ENCODE measurements around the gene CSRP1. TPM values are rescaled to one million over a fixed set of nuclear protein-coding genes. Genes with fewer than 3 reads are reported as not detected.
"Not testable (repeated sequence)": the region's sequence is repeated elsewhere in the genome, so short reads cannot be mapped to it uniquely, and the experiment has no call there.

CSRP1 gene
- total RNA-seq, 1 donor from 2014 or later: 6.2 TPM

DNA sequence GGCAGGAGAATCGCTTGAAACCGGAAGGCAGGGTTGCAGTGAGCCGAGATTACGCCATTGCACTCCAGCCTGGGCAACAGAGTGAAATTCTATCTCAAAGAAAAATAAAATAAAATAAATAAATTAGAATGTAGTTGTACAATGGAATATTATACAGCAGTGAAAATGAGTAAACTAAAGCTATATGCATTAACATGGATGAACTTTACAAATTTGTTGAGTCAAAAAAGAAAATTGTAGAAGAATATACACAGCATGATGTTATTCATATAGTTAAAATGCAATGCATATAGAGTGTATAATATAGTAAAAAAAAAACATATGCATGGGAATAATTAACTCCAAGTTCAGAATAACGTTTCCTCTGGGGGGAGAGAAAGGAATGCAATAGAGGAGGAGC lies 21.0 kb upstream of the CSRP1 start:
- Mint-ChIP-seq H3K4me1 (ENCODE audit: low read depth, unreplicated experiment) (peaks cover 22% of the 10 kb centered on the region), H3K9me3 (ENCODE audit: unreplicated experiment) (peaks cover 12% of the 10 kb centered on the region), H3K36me3 (ENCODE audit: unreplicated experiment) (no peaks in the 10 kb centered on the region), H3K27me3 (ENCODE audit: unreplicated experiment) (peaks cover 11% of the 10 kb centered on the region), H3K4me3 (ENCODE audit: unreplicated experiment) (no peak overlapping the region), H3K27ac (ENCODE audit: unreplicated experiment) (no peak overlapping the region)
- TF ChIP-seq, protein P1, sequence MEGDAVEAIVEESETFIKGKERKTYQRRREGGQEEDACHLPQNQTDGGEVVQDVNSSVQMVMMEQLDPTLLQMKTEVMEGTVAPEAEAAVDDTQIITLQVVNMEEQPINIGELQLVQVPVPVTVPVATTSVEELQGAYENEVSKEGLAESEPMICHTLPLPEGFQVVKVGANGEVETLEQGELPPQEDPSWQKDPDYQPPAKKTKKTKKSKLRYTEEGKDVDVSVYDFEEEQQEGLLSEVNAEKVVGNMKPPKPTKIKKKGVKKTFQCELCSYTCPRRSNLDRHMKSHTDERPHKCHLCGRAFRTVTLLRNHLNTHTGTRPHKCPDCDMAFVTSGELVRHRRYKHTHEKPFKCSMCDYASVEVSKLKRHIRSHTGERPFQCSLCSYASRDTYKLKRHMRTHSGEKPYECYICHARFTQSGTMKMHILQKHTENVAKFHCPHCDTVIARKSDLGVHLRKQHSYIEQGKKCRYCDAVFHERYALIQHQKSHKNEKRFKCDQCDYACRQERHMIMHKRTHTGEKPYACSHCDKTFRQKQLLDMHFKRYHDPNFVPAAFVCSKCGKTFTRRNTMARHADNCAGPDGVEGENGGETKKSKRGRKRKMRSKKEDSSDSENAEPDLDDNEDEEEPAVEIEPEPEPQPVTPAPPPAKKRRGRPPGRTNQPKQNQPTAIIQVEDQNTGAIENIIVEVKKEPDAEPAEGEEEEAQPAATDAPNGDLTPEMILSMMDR (IDR thresholded peaks at IDR 0.05; ENCODE audit: partially characterized antibody, unreplicated experiment): no peak
- DNase-seq: no peak

DNA sequence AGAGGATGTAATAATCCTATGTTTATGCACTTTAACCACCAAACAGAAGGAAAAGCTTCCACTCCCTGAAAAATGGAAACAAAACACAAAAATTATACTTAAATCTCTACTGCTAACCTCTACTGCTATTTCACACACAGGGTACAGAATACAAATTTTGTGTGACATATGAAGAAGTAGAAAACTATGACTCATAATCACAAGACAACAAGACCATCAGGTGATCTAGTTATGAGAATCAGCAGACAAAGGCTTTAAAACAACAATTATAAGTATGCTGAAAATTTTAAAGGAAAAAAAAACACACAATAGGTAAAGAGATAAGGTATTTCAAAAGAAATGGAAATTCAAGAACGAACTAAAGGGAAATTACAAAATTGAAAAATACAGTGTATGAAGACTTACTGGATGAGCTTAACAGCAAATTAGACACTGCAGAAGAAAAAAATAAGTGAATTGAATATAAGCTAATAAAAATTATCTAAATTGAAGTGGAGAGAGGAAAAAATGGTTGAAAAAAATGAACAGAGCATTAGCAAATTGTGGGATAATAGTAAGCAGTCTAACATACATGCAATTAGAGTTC lies 18.4 kb upstream of the CSRP1 start:
- DNase-seq: no peak
- no peak overlapping the region for H3K27ac Mint-ChIP-seq (ENCODE audit: unreplicated experiment)
- H3K4me1 Mint-ChIP-seq (ENCODE audit: low read depth, unreplicated experiment): peaks cover 3% of the 10 kb centered on the region
- H3K9me3 Mint-ChIP-seq (ENCODE audit: unreplicated experiment): peaks cover 4% of the 10 kb centered on the region
- TF ChIP-seq, protein P1 (IDR thresholded peaks at IDR 0.05; ENCODE audit: partially characterized antibody, unreplicated experiment): no peak
- H3K27me3 Mint-ChIP-seq (ENCODE audit: unreplicated experiment): peaks cover 4% of the 10 kb centered on the region
- no peak overlapping the region for H3K4me3 Mint-ChIP-seq (ENCODE audit: unreplicated experiment)
- H3K36me3 Mint-ChIP-seq (ENCODE audit: unreplicated experiment): no peaks in the 10 kb centered on the region

DNA sequence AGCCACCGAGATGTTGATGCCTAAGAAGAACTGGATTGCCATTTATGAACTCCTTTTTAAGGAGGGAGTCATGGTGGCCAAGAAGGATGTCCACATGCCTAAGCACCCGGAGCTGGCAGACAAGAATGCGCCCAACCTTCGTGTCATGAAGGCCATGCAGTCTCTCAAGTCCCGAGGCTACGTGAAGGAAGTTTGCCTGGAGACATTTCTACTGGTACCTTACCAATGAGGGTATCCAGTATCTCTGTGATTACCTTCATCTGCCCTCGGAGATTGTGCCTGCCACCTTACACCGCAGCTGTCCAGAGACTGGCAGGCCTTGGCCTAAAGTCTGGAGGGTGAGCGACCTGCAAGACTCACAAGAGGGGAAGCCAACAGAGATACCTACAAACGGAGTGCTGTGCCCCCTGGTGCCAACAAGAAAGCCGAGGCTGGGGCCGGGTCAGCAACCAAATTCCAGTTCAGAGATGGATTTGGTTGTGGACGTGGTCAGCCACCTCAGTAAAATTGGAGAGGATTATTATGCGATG lies 13.2 kb upstream of the CSRP1 start:
- not testable (repeated sequence) for H3K27me3 Mint-ChIP-seq (ENCODE audit: unreplicated experiment); H3K27ac Mint-ChIP-seq (ENCODE audit: unreplicated experiment); H3K4me1 Mint-ChIP-seq (ENCODE audit: low read depth, unreplicated experiment); DNase-seq; H3K36me3 Mint-ChIP-seq (ENCODE audit: unreplicated experiment); H3K9me3 Mint-ChIP-seq (ENCODE audit: unreplicated experiment); H3K4me3 Mint-ChIP-seq (ENCODE audit: unreplicated experiment)

DNA sequence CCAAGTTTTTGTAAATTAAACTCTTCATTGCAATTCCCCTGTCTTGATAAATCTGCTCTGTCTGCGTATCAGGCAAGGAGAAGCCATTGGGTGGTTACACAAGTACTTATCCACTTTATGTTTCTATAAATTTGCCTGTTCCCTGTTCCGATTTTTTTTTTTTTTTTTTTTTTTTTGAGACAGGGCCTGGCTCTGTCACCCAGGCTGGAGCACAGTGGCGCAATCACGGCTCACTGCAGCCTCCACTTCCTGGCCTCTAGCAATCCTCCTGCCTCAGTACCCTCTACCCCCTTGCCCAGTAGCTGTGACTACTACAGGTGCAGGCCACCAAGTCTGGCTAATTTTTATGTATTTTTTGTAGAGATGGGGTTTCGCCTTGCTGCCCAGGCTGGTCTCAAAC lies 11.1 kb upstream of the CSRP1 start:
- no peaks in the 10 kb centered on the region for H3K27me3 Mint-ChIP-seq (ENCODE audit: unreplicated experiment)
- H3K36me3 Mint-ChIP-seq (ENCODE audit: unreplicated experiment): no peaks in the 10 kb centered on the region
- TF ChIP-seq, protein P1 (IDR thresholded peaks at IDR 0.05; ENCODE audit: partially characterized antibody, unreplicated experiment): no peak
- no peaks in the 10 kb centered on the region for H3K9me3 Mint-ChIP-seq (ENCODE audit: unreplicated experiment)
- H3K4me3 Mint-ChIP-seq (ENCODE audit: unreplicated experiment): no peak overlapping the region
- DNase-seq: no peak
- H3K27ac Mint-ChIP-seq (ENCODE audit: unreplicated experiment): no peak overlapping the region
- H3K4me1 Mint-ChIP-seq (ENCODE audit: low read depth, unreplicated experiment): peaks cover 2% of the 10 kb centered on the region

DNA sequence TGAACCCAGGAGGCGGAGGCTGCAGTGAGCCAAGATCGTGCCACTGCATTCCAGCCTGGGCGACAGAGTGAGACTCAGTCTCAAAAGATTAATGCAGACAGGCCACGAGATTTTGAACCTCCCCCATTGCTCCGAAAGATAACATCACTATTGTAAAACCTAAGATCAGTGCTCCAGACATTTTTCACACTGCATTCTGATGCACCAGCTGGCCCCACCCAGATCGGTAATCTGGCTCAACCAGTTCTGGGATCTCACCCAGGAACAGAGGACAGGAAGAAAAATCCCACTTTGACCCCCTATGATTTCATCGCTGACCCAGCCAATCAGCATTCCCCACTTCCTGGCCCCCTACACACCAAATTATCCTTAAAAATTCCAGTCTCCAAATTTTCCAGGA lies 10.7 kb upstream of the CSRP1 start:
- Mint-ChIP-seq H3K4me3 (ENCODE audit: unreplicated experiment) (no peak overlapping the region), H3K9me3 (ENCODE audit: unreplicated experiment) (no peaks in the 10 kb centered on the region), H3K36me3 (ENCODE audit: unreplicated experiment) (no peaks in the 10 kb centered on the region), H3K27me3 (ENCODE audit: unreplicated experiment) (no peaks in the 10 kb centered on the region), H3K4me1 (ENCODE audit: low read depth, unreplicated experiment) (peaks cover 2% of the 10 kb centered on the region), H3K27ac (ENCODE audit: unreplicated experiment) (no peak overlapping the region)
- no peak for DNase-seq
- TF ChIP-seq, protein P1 (IDR thresholded peaks at IDR 0.05; ENCODE audit: partially characterized antibody, unreplicated experiment): no peak

Measured in glutamatergic neuron (in vitro differentiated cells).